ENCODE data around the gene ESRRA. TPM values are rescaled to one million over a fixed set of nuclear protein-coding genes. Genes with fewer than 3 reads are reported as not detected.
A peak's percentile ranks its signal among the peaks of the same experiment; 100 is the strongest.

The ESRRA gene
- total and polyA plus RNA-seq, 9 of the 15 experiments (the other 6 are each of a cell fraction or from before 2014, with no cell fraction given) = 0.27 to 89.7 (median 23.7) TPM

DNA sequence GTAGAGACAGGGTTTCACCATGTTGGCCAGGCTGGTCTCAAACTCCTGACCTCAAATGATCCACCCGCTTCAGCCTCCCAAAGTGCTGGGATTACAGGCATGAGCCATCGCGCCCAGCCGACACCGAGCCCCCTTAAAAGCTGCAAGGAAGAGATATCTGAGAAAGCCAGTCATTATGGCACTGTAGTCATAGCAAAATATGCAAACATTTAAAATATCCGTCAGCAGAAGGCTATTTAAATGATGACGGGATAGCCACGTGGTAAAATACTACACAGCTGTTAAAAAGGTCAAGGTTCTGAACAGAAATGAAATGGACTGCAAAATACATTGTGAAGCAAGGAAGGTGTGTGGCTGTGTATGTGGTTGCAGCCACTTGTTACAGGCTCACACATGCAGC is 28.2 kb downstream of the ESRRA start (continued):
- TF ChIP-seq HDAC1 (IDR thresholded peaks at IDR 0.05) (0 out of 4 replicates have a peak, but pooled peaks of 1 of the 2 experiments have one; percentile 23), TSC22D4 (tag; IDR thresholded peaks at IDR 0.05) (no peak), BRF1 (IDR thresholded peaks at IDR 0.05; ENCODE audit: borderline replicate concordance, extremely low read depth, insufficient read length) (no peak), RBM34 (IDR thresholded peaks at IDR 0.05; ENCODE audit: borderline replicate concordance, insufficient read depth, low read length) (no peak), ARID1B (IDR thresholded peaks at IDR 0.05) (peak; percentile 76), NR2C2 (CRISPR knock-in tag; IDR thresholded peaks at IDR 0.05) (no peak), NR2C2 (tag; IDR thresholded peaks at IDR 0.05) (no peak), HDAC2 (IDR thresholded peaks at IDR 0.05) (0 out of 2 replicates have a peak, but pooled peaks have one; percentile 35), ELF2 (CRISPR knock-in tag; IDR thresholded peaks at IDR 0.05) (no peak), CXXC5 (CRISPR knock-in tag; IDR thresholded peaks at IDR 0.05) (no peak), PHTF2 (CRISPR knock-in tag; IDR thresholded peaks at IDR 0.05) (no peak), GATA2 (CRISPR knock-in tag; IDR thresholded peaks at IDR 0.05) (no peak), PYGO2 (tag; IDR thresholded peaks at IDR 0.05) (no peak), ZSCAN32 (CRISPR knock-in tag; IDR thresholded peaks at IDR 0.05) (no peak), KLF6 (CRISPR knock-in tag; IDR thresholded peaks at IDR 0.05; ENCODE audit: borderline replicate concordance) (no peak), HDGF (IDR thresholded peaks at IDR 0.05) (no peak), NRF1 (conservative IDR thresholded peaks at IDR 0.05 in 1 of 2, IDR thresholded peaks at IDR 0.05 in 1 of 2) (no peak), EWSR1 (IDR thresholded peaks at IDR 0.05; ENCODE audit: borderline replicate concordance, low read depth, partially characterized antibody) (no peak)
- TF ChIP-seq, protein P1, sequence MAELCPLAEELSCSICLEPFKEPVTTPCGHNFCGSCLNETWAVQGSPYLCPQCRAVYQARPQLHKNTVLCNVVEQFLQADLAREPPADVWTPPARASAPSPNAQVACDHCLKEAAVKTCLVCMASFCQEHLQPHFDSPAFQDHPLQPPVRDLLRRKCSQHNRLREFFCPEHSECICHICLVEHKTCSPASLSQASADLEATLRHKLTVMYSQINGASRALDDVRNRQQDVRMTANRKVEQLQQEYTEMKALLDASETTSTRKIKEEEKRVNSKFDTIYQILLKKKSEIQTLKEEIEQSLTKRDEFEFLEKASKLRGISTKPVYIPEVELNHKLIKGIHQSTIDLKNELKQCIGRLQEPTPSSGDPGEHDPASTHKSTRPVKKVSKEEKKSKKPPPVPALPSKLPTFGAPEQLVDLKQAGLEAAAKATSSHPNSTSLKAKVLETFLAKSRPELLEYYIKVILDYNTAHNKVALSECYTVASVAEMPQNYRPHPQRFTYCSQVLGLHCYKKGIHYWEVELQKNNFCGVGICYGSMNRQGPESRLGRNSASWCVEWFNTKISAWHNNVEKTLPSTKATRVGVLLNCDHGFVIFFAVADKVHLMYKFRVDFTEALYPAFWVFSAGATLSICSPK (IDR thresholded peaks at IDR 0.05; ENCODE audit: borderline replicate concordance) = no peak
- TF ChIP-seq, protein P2, sequence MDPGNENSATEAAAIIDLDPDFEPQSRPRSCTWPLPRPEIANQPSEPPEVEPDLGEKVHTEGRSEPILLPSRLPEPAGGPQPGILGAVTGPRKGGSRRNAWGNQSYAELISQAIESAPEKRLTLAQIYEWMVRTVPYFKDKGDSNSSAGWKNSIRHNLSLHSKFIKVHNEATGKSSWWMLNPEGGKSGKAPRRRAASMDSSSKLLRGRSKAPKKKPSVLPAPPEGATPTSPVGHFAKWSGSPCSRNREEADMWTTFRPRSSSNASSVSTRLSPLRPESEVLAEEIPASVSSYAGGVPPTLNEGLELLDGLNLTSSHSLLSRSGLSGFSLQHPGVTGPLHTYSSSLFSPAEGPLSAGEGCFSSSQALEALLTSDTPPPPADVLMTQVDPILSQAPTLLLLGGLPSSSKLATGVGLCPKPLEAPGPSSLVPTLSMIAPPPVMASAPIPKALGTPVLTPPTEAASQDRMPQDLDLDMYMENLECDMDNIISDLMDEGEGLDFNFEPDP (CRISPR knock-in tag; IDR thresholded peaks at IDR 0.05) = no peak
- TF ChIP-seq, protein P3, sequence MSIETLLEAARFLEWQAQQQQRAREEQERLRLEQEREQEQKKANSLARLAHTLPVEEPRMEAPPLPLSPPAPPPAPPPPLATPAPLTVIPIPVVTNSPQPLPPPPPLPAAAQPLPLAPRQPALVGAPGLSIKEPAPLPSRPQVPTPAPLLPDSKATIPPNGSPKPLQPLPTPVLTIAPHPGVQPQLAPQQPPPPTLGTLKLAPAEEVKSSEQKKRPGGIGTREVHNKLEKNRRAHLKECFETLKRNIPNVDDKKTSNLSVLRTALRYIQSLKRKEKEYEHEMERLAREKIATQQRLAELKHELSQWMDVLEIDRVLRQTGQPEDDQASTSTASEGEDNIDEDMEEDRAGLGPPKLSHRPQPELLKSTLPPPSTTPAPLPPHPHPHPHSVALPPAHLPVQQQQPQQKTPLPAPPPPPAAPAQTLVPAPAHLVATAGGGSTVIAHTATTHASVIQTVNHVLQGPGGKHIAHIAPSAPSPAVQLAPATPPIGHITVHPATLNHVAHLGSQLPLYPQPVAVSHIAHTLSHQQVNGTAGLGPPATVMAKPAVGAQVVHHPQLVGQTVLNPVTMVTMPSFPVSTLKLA (conservative IDR thresholded peaks at IDR 0.05) = peak; percentile 75 to 83
- TF ChIP-seq, protein P4, sequence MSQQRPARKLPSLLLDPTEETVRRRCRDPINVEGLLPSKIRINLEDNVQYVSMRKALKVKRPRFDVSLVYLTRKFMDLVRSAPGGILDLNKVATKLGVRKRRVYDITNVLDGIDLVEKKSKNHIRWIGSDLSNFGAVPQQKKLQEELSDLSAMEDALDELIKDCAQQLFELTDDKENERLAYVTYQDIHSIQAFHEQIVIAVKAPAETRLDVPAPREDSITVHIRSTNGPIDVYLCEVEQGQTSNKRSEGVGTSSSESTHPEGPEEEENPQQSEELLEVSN (IDR thresholded peaks at IDR 0.05; ENCODE audit: borderline replicate concordance in 1 of 2, extremely low read depth in 1 of 2, insufficient read depth in 1 of 2, insufficient read length in 1 of 2, low read depth in 1 of 2, low read length in 1 of 2, poor library complexity in 1 of 2, severe bottlenecking in 1 of 2) = no peak
- TF ChIP-seq, protein P5, sequence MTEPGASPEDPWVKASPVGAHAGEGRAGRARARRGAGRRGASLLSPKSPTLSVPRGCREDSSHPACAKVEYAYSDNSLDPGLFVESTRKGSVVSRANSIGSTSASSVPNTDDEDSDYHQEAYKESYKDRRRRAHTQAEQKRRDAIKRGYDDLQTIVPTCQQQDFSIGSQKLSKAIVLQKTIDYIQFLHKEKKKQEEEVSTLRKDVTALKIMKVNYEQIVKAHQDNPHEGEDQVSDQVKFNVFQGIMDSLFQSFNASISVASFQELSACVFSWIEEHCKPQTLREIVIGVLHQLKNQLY (CRISPR knock-in tag; conservative IDR thresholded peaks at IDR 0.05) = no peak
